ENCODE results near the gene GALNT17.

Gene GALNT17

GRCh38 chr7:71303566-71303965, 171.6 kb downstream of the GALNT17 start:
- Mint-ChIP-seq H3K4me1 (no peaks in the 10 kb centered on the region), H3K27ac (no peak overlapping the region), H3K4me3 (no peak overlapping the region), H3K27me3 (no peaks in the 10 kb centered on the region), H3K9me3 (peaks cover 7% of the 10 kb centered on the region), H3K36me3 (ENCODE audit: low read depth) (no peaks in the 10 kb centered on the region)
- DNase-seq, result no peak
- ATAC-seq, result no peak

GRCh38 chr7:71308096-71308495, 176.2 kb downstream of the GALNT17 start:
- Mint-ChIP-seq H3K36me3 (ENCODE audit: low read depth) (no peaks in the 10 kb centered on the region), H3K9me3 (peaks cover 26% of the 10 kb centered on the region), H3K4me1 (no peaks in the 10 kb centered on the region), H3K27me3 (no peaks in the 10 kb centered on the region), H3K27ac (no peak overlapping the region), H3K4me3 (no peak overlapping the region)
- DNase-seq (no peak), ATAC-seq (no peak)

GRCh38 chr7:71311576-71311975, 179.6 kb downstream of the GALNT17 start:
- no peak overlapping the region for H3K27ac Mint-ChIP-seq
- ATAC-seq (no peak), DNase-seq (no peak)
- H3K9me3 Mint-ChIP-seq, result peaks cover 31% of the 10 kb centered on the region
- H3K27me3 Mint-ChIP-seq, result no peaks in the 10 kb centered on the region
- H3K4me3 Mint-ChIP-seq, result no peak overlapping the region
- no peaks in the 10 kb centered on the region for H3K36me3 Mint-ChIP-seq (ENCODE audit: low read depth)
- H3K4me1 Mint-ChIP-seq, result no peaks in the 10 kb centered on the region

- no peak overlapping the region for H3K4me3 Mint-ChIP-seq
- H3K4me1 Mint-ChIP-seq, result no peaks in the 10 kb centered on the region
- no peaks in the 10 kb centered on the region for H3K27me3 Mint-ChIP-seq
- peaks cover 28% of the 10 kb centered on the region for H3K9me3 Mint-ChIP-seq
- no peaks in the 10 kb centered on the region for H3K36me3 Mint-ChIP-seq (ENCODE audit: low read depth)
- H3K27ac Mint-ChIP-seq, result no peak overlapping the region
- no peak for DNase-seq
- ATAC-seq, result no peak
These were observed 181.0 kb downstream of the GALNT17 start for GRCh38 chr7:71312755-71313490.

- H3K27ac Mint-ChIP-seq, result no peak overlapping the region
- DNase-seq (no peak), ATAC-seq (no peak)
- no peaks in the 10 kb centered on the region for H3K27me3 Mint-ChIP-seq
- H3K9me3 Mint-ChIP-seq, result peaks cover 28% of the 10 kb centered on the region
- H3K36me3 Mint-ChIP-seq (ENCODE audit: low read depth), result no peaks in the 10 kb centered on the region
- H3K4me1 Mint-ChIP-seq, result no peaks in the 10 kb centered on the region
- H3K4me3 Mint-ChIP-seq, result no peak overlapping the region
These were observed 181.6 kb downstream of the GALNT17 start for GRCh38 chr7:71313553-71313952.

GRCh38 chr7:71320916-71321315, 189.0 kb downstream of the GALNT17 start:
- Mint-ChIP-seq H3K27me3 (no peaks in the 10 kb centered on the region), H3K4me3 (no peak overlapping the region), H3K36me3 (ENCODE audit: low read depth) (no peaks in the 10 kb centered on the region), H3K9me3 (peaks cover 4% of the 10 kb centered on the region), H3K27ac (no peak overlapping the region), H3K4me1 (no peaks in the 10 kb centered on the region)
- no peak for DNase-seq
- no peak for ATAC-seq

GRCh38 chr7:71322201-71322600, 190.3 kb downstream of the GALNT17 start:
- H3K9me3 Mint-ChIP-seq, result peaks cover 4% of the 10 kb centered on the region
- no peak for ATAC-seq
- H3K36me3 Mint-ChIP-seq (ENCODE audit: low read depth), result no peaks in the 10 kb centered on the region
- H3K27ac Mint-ChIP-seq, result no peak overlapping the region
- no peak for DNase-seq
- H3K27me3 Mint-ChIP-seq, result no peaks in the 10 kb centered on the region
- no peak overlapping the region for H3K4me3 Mint-ChIP-seq
- H3K4me1 Mint-ChIP-seq, result no peaks in the 10 kb centered on the region

GRCh38 chr7:71323726-71324125, 191.8 kb downstream of the GALNT17 start:
- Mint-ChIP-seq H3K27me3 (no peaks in the 10 kb centered on the region), H3K27ac (no peak overlapping the region), H3K4me3 (no peak overlapping the region), H3K36me3 (ENCODE audit: low read depth) (no peaks in the 10 kb centered on the region), H3K9me3 (peaks cover 4% of the 10 kb centered on the region), H3K4me1 (no peaks in the 10 kb centered on the region)
- ATAC-seq (no peak), DNase-seq (no peak)

- DNase-seq (no peak), ATAC-seq (no peak)
- Mint-ChIP-seq H3K27ac (no peak overlapping the region), H3K27me3 (no peaks in the 10 kb centered on the region), H3K4me3 (no peak overlapping the region), H3K36me3 (ENCODE audit: low read depth) (no peaks in the 10 kb centered on the region), H3K9me3 (peaks cover 4% of the 10 kb centered on the region), H3K4me1 (no peaks in the 10 kb centered on the region)
These were observed 193.2 kb downstream of the GALNT17 start for GRCh38 chr7:71325151-71325550.

GRCh38 chr7:71326595-71326994, 194.7 kb downstream of the GALNT17 start:
- no peaks in the 10 kb centered on the region for H3K36me3 Mint-ChIP-seq (ENCODE audit: low read depth)
- no peak overlapping the region for H3K4me3 Mint-ChIP-seq
- no peak overlapping the region for H3K27ac Mint-ChIP-seq
- ATAC-seq (no peak), DNase-seq (no peak)
- H3K27me3 Mint-ChIP-seq, result no peaks in the 10 kb centered on the region
- peaks cover 4% of the 10 kb centered on the region for H3K9me3 Mint-ChIP-seq
- H3K4me1 Mint-ChIP-seq, result no peaks in the 10 kb centered on the region

GRCh38 chr7:71327946-71328345, 196.0 kb downstream of the GALNT17 start:
- DNase-seq (no peak), ATAC-seq (no peak)
- H3K27me3 Mint-ChIP-seq, result no peaks in the 10 kb centered on the region
- no peaks in the 10 kb centered on the region for H3K4me1 Mint-ChIP-seq
- no peaks in the 10 kb centered on the region for H3K36me3 Mint-ChIP-seq (ENCODE audit: low read depth)
- no peak overlapping the region for H3K27ac Mint-ChIP-seq
- no peak overlapping the region for H3K4me3 Mint-ChIP-seq
- H3K9me3 Mint-ChIP-seq, result peaks cover under 1% of the 10 kb centered on the region

- no peak overlapping the region for H3K4me3 Mint-ChIP-seq
- no peaks in the 10 kb centered on the region for H3K9me3 Mint-ChIP-seq
- no peak overlapping the region for H3K27ac Mint-ChIP-seq
- H3K27me3 Mint-ChIP-seq, result no peaks in the 10 kb centered on the region
- no peaks in the 10 kb centered on the region for H3K4me1 Mint-ChIP-seq
- DNase-seq (no peak), ATAC-seq (no peak)
- H3K36me3 Mint-ChIP-seq (ENCODE audit: low read depth), result no peaks in the 10 kb centered on the region
These were observed 197.2 kb downstream of the GALNT17 start for GRCh38 chr7:71329030-71329660.

- H3K27ac Mint-ChIP-seq, result no peak overlapping the region
- no peaks in the 10 kb centered on the region for H3K36me3 Mint-ChIP-seq (ENCODE audit: low read depth)
- no peaks in the 10 kb centered on the region for H3K4me1 Mint-ChIP-seq
- peaks cover 5% of the 10 kb centered on the region for H3K9me3 Mint-ChIP-seq
- DNase-seq, result no peak
- no peak overlapping the region for H3K4me3 Mint-ChIP-seq
- no peak for ATAC-seq
- H3K27me3 Mint-ChIP-seq, result no peaks in the 10 kb centered on the region
These were observed 200.3 kb downstream of the GALNT17 start for GRCh38 chr7:71332207-71332606.

- ATAC-seq (no peak), DNase-seq (no peak)
- Mint-ChIP-seq H3K4me3 (no peak overlapping the region), H3K27me3 (no peaks in the 10 kb centered on the region), H3K4me1 (no peaks in the 10 kb centered on the region), H3K27ac (no peak overlapping the region), H3K9me3 (peaks cover 10% of the 10 kb centered on the region), H3K36me3 (ENCODE audit: low read depth) (no peaks in the 10 kb centered on the region)
These were observed 202.6 kb downstream of the GALNT17 start for GRCh38 chr7:71334541-71334940.

- Mint-ChIP-seq H3K27me3 (no peaks in the 10 kb centered on the region), H3K4me3 (no peak overlapping the region), H3K36me3 (ENCODE audit: low read depth) (no peaks in the 10 kb centered on the region), H3K4me1 (no peaks in the 10 kb centered on the region), H3K27ac (no peak overlapping the region), H3K9me3 (peaks cover 31% of the 10 kb centered on the region)
- DNase-seq (no peak), ATAC-seq (no peak)
These were observed 206.9 kb downstream of the GALNT17 start for GRCh38 chr7:71338866-71339265.

Measured in activated naive CD8-positive, alpha-beta T cell treated with anti-CD3 and anti-CD28 coated beads, Interleukin-2, amount 50 U/mL, for 24 hours (primary cell).